Vagina (tissue), 2 donors: ENCODE data around the gene ADGRV1. TPM values are rescaled to one million over a fixed set of nuclear protein-coding genes. Genes with fewer than 3 reads are reported as not detected.

Experiments
- DNase-seq, 2 donors: peaks; one replicate each; pipeline ENCODE4 v3.0.0-alpha.2; 2017; ENCODE audit errors: extremely low spot score in 2 of 2
- H3K27ac ChIP-seq: fragments of 200-600 bp; sonication (generic); one replicate; pipeline ENCODE4 v1.5.1; 2019
- H3K27me3 ChIP-seq: fragments of 200-600 bp; sonication (generic); one replicate; pipeline ENCODE4 v1.5.1; 2019
- H3K36me3 ChIP-seq, 2 donors: fragments of 200-600 bp; sonication (generic); one replicate each; pipeline ENCODE4 v1.5.1; 2017 to 2019
- H3K4me1 ChIP-seq: fragments of 200-600 bp; sonication (generic); one replicate; pipeline ENCODE4 v1.5.1; 2019
- H3K4me3 ChIP-seq, 2 donors: fragments of 200-600 bp; sonication (generic); 1 replicate in 1 of 2; 2 replicates in 1 of 2; pipeline ENCODE4 v1.5.1; 2016 to 2019
- H3K9me3 ChIP-seq: fragments of 200-600 bp; sonication (generic); one replicate; pipeline ENCODE4 v1.5.1; 2019
- CTCF ChIP-seq, 3 experiments: fragments of 450-650 bp in 2 of 3; fragments of 200-600 bp in 1 of 3; sonication (generic) in 1 of 3; IDR thresholded peaks; one replicate each; pipeline ENCODE4 v1.5.1; 2017 to 2019; ENCODE audit warnings: antibody characterized with exemption in 3 of 3, mild to moderate bottlenecking in 2 of 3, moderate library complexity in 2 of 3
- POLR2A ChIP-seq, 2 donors: fragments of 450-650 bp; IDR thresholded peaks; one replicate each; pipeline ENCODE4 v1.6.1; 2017; ENCODE audit warnings: antibody characterized with exemption in 2 of 2, mild to moderate bottlenecking in 2 of 2, moderate library complexity in 2 of 2
- POLR2AphosphoS5 ChIP-seq, 2 donors: sonication (generic); formaldehyde crosslinking; IDR thresholded peaks; one replicate each; pipeline ENCODE4 v1.9.0; 2017; ENCODE audit warnings: antibody characterized with exemption in 2 of 2, mild to moderate bottlenecking in 2 of 2, low read depth in 1 of 2; ENCODE audit not compliant: insufficient read depth in 1 of 2
- intact Hi-C: fragments of 100-400 bp; cut with DNase I; formaldehyde crosslinking; loops from one replicate; pipeline ENCODE4 v1.15.1; 2023
- total RNA-seq: library from RNA; depleted of rRNA; stranded (reverse); fragments of >200 nt; gene quantifications from one replicate; pipeline ENCODE4 v1.2.3, GENCODE V29; 2016

Gene ADGRV1
- total RNA-seq, 1 donor from 2014 or later: 10.6 TPM

GRCh38 chr5:91022518-91022917 lies 463.9 kb downstream of the ADGRV1 start:
- DNase-seq: no peak
- no peaks in the 10 kb centered on the region for H3K27me3 ChIP-seq
- peaks cover 54% of the 10 kb centered on the region for H3K4me1 ChIP-seq
- H3K36me3 ChIP-seq: no peaks in the 10 kb centered on the region
- no peak for TF ChIP-seq POLR2AphosphoS5 (IDR thresholded peaks at IDR 0.05; ENCODE audit: insufficient read depth in 1 of 2, low read depth in 1 of 2)
- TF ChIP-seq POLR2A (IDR thresholded peaks at IDR 0.05): no peak
- TF ChIP-seq CTCF (IDR thresholded peaks at IDR 0.05): no peak
- peak overlapping the region; percentile 61 for H3K27ac ChIP-seq
- H3K4me3 ChIP-seq: no peak overlapping the region
- H3K9me3 ChIP-seq: no peaks in the 10 kb centered on the region
- intact Hi-C loops: no loop called here

- peaks cover 54% of the 10 kb centered on the region for H3K4me1 ChIP-seq
- DNase-seq: no peak
- H3K27ac ChIP-seq: peak overlapping the region; percentile 61
- H3K9me3 ChIP-seq: no peaks in the 10 kb centered on the region
- no peak overlapping the region for H3K4me3 ChIP-seq
- intact Hi-C loops: no loop called here
- no peaks in the 10 kb centered on the region for H3K27me3 ChIP-seq
- TF ChIP-seq POLR2A (IDR thresholded peaks at IDR 0.05) (no peak), CTCF (IDR thresholded peaks at IDR 0.05) (no peak), POLR2AphosphoS5 (IDR thresholded peaks at IDR 0.05; ENCODE audit: insufficient read depth in 1 of 2, low read depth in 1 of 2) (no peak)
- H3K36me3 ChIP-seq: no peaks in the 10 kb centered on the region
These were observed 465.6 kb downstream of the ADGRV1 start for GRCh38 chr5:91024206-91024605.

GRCh38 chr5:91024727-91025126 lies 466.1 kb downstream of the ADGRV1 start:
- no peaks in the 10 kb centered on the region for H3K27me3 ChIP-seq
- TF ChIP-seq POLR2AphosphoS5 (IDR thresholded peaks at IDR 0.05; ENCODE audit: insufficient read depth in 1 of 2, low read depth in 1 of 2) (no peak), CTCF (IDR thresholded peaks at IDR 0.05) (no peak), POLR2A (IDR thresholded peaks at IDR 0.05) (no peak)
- H3K27ac ChIP-seq: peak overlapping the region; percentile 61
- no peak for DNase-seq
- intact Hi-C loops: no loop called here
- H3K4me3 ChIP-seq: no peak overlapping the region
- no peaks in the 10 kb centered on the region for H3K9me3 ChIP-seq
- H3K4me1 ChIP-seq: peaks cover 54% of the 10 kb centered on the region
- H3K36me3 ChIP-seq: no peaks in the 10 kb centered on the region

- Histone ChIP-seq H3K27me3 (no peaks in the 10 kb centered on the region), H3K36me3 (no peaks in the 10 kb centered on the region), H3K4me3 (no peak overlapping the region), H3K4me1 (peaks cover 54% of the 10 kb centered on the region), H3K9me3 (no peaks in the 10 kb centered on the region), H3K27ac (no peak overlapping the region)
- intact Hi-C loops: no loop called here
- no peak for DNase-seq
- TF ChIP-seq POLR2AphosphoS5 (IDR thresholded peaks at IDR 0.05; ENCODE audit: insufficient read depth in 1 of 2, low read depth in 1 of 2): no peak
- TF ChIP-seq POLR2A (IDR thresholded peaks at IDR 0.05): no peak
- no peak for TF ChIP-seq CTCF (IDR thresholded peaks at IDR 0.05)
These were observed 466.9 kb downstream of the ADGRV1 start for GRCh38 chr5:91025449-91025848.

- no peak for DNase-seq
- Histone ChIP-seq H3K9me3 (no peaks in the 10 kb centered on the region), H3K36me3 (no peaks in the 10 kb centered on the region), H3K4me3 (no peak overlapping the region), H3K27me3 (no peaks in the 10 kb centered on the region), H3K4me1 (peaks cover 54% of the 10 kb centered on the region), H3K27ac (no peak overlapping the region)
- intact Hi-C loops: no loop called here
- TF ChIP-seq POLR2AphosphoS5 (IDR thresholded peaks at IDR 0.05; ENCODE audit: insufficient read depth in 1 of 2, low read depth in 1 of 2): no peak
These were observed 467.4 kb downstream of the ADGRV1 start for GRCh38 chr5:91025956-91026355.
